Measurements from ENCODE around the gene HBEGF.

DNA sequence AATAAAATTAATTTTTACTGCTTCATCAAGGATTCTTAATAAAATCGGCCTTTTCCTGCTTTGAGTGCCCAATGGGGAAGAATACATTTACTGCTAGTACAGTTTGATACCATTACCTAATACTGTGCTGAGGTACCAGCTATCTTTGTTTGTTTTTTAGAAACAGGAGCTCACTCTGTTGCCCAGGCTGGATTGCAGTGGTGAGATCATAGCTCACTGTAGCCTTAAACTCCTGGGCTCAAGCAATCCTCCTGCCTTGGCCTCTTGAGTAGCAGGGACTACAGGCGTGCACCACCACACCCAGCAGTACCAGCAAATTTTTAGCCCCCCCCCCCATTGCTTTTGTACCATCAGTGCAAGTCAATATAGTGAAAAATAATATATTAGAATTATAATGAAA is 41.6 kb upstream of the HBEGF start:
- TF ChIP-seq POLR2AphosphoS5 (IDR thresholded peaks at IDR 0.05; ENCODE audit: low read depth, low read length), result no peak
- TF ChIP-seq TAF1 (IDR thresholded peaks at IDR 0.05; ENCODE audit: borderline replicate concordance, insufficient read depth, low read length), result no peak

All from PFSK-1 (cell line).